Measurements from ENCODE around the gene TOP3B.

The TOP3B gene

DNA sequence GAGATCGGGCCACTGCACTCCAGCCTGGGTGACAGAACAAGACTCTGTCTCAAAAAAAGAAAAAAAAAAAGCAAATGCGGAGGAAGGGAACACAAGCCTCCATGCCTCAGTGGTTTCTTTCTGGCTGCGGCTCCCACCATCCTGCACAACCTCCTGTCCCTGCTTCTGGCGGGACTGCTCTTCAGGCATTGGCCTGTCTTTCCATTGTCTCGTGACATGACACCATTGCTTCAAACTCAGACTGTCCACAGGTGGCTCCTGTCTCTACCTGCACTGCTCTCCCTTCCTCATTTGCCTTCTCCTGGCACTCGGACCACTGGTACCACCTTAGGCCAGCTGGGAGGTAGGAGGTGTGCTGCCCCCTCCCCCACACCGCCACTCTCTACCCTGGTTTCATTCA, 19.3 kb downstream of the TOP3B start:
- H3K4me3 ChIP-seq (ENCODE audit: low read depth, low read length): no peak overlapping the region
- no peak for DNase-seq (ENCODE audit: low read depth)
- TF ChIP-seq, protein P1, sequence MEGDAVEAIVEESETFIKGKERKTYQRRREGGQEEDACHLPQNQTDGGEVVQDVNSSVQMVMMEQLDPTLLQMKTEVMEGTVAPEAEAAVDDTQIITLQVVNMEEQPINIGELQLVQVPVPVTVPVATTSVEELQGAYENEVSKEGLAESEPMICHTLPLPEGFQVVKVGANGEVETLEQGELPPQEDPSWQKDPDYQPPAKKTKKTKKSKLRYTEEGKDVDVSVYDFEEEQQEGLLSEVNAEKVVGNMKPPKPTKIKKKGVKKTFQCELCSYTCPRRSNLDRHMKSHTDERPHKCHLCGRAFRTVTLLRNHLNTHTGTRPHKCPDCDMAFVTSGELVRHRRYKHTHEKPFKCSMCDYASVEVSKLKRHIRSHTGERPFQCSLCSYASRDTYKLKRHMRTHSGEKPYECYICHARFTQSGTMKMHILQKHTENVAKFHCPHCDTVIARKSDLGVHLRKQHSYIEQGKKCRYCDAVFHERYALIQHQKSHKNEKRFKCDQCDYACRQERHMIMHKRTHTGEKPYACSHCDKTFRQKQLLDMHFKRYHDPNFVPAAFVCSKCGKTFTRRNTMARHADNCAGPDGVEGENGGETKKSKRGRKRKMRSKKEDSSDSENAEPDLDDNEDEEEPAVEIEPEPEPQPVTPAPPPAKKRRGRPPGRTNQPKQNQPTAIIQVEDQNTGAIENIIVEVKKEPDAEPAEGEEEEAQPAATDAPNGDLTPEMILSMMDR (IDR thresholded peaks at IDR 0.05; ENCODE audit: insufficient read depth, low read depth, low read length, missing control alignments): no peak

DNA sequence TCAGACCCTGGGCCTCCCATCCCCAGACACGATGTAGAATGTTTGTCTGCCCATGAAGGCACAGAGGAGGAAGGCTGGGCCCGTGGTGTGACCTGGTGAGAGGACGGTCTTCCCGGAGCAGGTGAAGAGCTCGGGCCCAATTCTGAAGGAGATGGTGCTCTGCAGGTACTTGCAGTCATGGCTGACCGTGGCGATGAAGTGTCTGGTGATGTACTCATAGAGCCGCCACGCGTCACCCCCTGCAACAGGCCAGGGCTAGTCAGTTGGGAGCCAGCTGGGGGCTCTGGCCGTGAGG, 20.0 kb downstream of the TOP3B start:
- H3K4me3 ChIP-seq (ENCODE audit: low read depth, low read length): no peak overlapping the region
- TF ChIP-seq, protein P1 (IDR thresholded peaks at IDR 0.05; ENCODE audit: insufficient read depth, low read depth, low read length, missing control alignments): no peak
- DNase-seq (ENCODE audit: low read depth): no peak

DNA sequence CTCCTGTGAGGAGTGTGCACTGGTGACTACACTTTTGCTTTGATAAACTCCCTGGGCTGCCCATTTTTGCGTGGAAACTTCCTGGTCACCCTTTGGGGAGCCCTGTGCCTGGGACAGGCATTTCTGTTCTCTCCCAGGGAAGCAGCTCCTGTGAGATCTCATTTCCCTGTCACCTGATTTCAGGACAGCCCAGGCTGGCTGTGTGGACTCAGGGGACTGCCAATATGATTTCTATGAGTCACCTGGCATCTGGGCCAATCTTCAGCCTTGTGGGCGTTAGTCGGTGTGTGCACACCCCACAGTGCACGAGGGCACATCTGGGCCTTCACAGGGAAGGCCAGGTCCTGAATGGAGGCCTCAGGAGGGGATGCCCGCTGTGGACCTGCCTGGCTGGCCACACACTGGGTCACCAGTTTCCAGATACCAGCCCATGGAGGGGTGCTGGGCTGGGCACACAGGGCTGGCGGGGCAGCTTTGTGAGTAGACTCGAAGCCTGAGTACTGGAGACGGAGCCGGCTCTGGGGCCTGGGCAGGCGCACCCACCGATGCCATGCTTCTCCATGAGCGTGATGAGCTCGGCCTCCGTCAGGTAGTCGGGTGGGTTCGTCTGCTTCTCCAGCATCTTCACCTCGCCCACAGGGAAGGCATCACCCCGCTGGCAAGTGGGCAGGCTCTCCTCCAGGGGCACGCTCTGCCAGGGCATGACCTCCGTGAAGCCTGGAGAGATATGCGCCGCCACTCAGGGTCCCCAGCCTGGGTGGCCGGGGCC, 20.5 kb downstream of the TOP3B start:
- no peak overlapping the region for H3K4me3 ChIP-seq (ENCODE audit: low read depth, low read length)
- DNase-seq (ENCODE audit: low read depth): no peak
- TF ChIP-seq, protein P1 (IDR thresholded peaks at IDR 0.05; ENCODE audit: insufficient read depth, low read depth, low read length, missing control alignments): no peak

DNA sequence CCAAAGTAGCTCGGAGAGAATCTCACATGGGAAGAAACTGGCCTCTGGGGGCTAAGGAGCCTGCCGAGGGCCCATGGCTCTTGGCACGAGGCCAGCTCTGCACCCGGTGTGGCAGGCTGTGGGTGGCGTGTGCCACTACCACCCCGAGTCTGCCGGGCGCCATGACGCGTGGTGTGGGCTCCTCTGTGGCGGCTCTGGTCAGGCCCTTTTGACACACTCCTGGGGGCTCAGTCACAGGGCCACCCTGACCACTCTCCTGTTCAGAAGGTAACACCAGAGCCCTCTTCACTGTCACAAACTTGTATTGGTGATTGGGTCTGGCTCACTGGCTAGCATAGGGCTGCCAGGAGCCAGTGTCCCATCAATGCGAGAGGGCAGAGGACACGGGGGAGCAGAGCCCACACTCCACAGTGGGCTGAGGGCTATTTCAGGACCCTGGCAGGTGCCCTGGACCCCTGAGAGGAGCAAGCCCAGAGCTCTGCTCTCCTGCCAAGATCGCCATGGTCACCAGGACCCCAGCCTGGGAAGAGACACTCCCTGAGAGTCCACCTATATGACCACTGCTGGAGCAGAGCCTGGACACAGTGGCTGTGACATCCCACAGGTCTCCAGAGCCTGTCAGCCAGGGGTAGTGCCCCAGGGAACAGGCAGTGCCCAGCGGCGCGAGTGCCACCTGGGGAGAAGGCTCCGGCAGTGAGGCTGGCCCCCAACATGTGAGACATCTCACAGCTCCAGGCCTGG, 21.3 kb downstream of the TOP3B start:
- no peak for DNase-seq (ENCODE audit: low read depth)
- no peak overlapping the region for H3K4me3 ChIP-seq (ENCODE audit: low read depth, low read length)
- TF ChIP-seq, protein P1 (IDR thresholded peaks at IDR 0.05; ENCODE audit: insufficient read depth, low read depth, low read length, missing control alignments): no peak

DNA sequence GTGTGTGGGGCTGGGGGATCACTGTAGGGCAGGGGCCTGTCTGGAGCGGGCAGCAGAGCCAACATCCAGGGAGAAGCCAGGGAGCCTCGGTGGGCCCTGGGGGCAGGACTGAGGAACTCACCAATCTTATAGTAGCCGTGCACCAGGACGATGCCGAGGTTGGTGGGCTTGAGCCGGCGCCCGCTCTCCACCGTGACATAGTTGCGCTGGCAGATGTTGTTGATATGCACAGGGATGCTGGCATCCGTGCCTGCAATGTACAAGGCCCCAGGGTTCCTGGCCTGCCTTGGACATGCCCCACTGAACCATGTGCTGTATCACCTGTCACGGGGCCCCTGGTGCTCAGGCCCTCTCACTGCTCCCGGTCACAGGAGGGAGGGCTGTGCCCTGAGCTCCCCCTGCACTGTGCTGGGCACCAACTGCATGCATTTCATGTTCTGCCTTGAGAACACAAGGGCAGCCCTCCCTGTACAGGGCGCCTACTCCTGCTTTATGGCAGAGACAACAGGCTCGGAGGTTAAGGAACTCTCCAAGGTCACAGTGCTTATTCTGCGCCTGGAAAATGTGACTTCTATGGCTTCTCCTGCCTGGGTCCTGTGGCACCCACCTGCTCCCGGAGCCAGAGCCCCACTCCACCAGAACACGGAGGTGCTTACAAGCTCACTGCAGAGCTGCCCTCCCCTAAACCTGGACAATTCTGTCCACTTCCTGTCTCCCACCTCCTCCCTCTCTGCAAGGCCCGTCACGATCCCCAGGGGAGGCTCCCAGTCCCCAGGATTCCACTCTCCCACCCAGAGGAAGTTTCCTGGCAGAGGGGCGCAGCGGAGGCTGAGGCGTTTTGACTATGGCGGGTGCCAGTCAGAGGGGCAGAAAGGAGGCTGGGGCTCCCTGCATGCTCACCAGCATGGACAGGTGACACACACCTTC, 22.1 kb downstream of the TOP3B start:
- TF ChIP-seq, protein P1 (IDR thresholded peaks at IDR 0.05; ENCODE audit: insufficient read depth, low read depth, low read length, missing control alignments): no peak
- H3K4me3 ChIP-seq (ENCODE audit: low read depth, low read length): no peak overlapping the region
- DNase-seq (ENCODE audit: low read depth): no peak

DNA sequence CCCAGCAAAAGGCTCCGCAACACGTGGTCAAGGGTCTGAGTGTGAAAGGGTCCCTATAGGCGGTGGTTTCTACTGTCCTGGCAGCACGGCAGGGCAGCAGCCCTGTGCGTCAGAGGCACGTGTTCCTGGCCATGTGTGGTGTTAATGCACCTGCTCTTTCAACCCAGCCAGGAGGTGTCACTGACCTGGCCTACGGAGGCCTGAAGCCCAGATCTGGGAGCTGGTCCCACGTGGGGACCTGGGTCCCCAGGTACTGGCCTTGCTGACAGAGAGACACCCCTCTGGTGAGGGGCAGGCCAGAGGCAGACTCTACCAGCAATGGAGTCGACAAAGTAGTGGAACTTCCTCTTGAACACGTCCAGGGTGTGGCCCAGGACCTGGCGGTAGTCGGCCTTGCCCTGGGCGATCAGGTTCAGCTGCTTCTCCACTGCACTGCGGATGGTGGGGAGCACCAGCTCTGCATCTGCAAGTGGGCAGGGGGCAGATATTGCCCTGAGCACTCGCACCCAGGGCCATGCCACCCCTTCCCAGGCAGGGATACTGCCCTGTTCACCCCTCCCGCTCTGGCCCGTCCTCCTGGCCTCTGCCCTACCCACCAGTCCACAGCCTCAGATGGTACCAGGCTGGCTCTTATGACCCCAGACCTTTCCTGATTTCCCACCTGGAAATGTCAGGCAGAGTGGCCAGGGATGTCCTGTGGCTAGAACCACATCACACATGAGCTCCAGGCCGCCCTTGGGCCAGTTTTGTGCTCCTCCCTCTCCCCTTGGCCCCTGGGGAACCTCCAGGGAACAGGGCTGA, 23.1 kb downstream of the TOP3B start:
- TF ChIP-seq, protein P1 (IDR thresholded peaks at IDR 0.05; ENCODE audit: insufficient read depth, low read depth, low read length, missing control alignments): no peak
- DNase-seq (ENCODE audit: low read depth): no peak
- H3K4me3 ChIP-seq (ENCODE audit: low read depth, low read length): no peak overlapping the region
